ENCODE measurements around the gene TRPM4.

TRPM4 gene

DNA sequence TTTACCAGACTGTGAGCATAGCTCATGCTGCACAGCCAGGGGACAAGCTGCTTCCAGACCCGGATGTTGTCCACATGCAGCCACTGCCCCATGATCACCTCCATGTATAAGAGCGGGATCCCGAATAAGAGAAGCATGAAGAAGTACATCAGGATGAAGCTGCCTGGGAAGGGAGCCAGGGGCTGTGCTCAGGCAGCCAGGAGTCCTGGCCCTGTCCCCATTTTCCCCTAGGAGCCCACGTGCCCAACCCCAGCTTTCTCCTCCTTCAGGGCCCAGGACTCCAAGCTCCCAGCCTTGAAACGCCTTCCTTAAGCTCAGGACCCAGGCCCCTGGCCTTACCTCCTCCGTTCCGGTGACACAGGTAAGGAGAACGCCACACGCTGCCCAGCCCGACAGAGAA is 98.1 kb downstream of the TRPM4 start:
- Histone ChIP-seq H3K27me3 (ENCODE audit: insufficient read depth, low read length) (no peaks in the 10 kb centered on the region), H3K36me3 (ENCODE audit: insufficient read depth, low read depth, low read length) (no peaks in the 10 kb centered on the region), H3K27ac (ENCODE audit: low read length) (no peak overlapping the region), H3K9me3 (ENCODE audit: insufficient read depth, low read depth, low read length) (peaks cover 7% of the 10 kb centered on the region; the same call in 1 of the 2 replicates), H3K4me3 (ENCODE audit: low read length) (no peak overlapping the region), H3K4me1 (ENCODE audit: insufficient read depth, low read length) (no peaks in the 10 kb centered on the region), H3K9ac (ENCODE audit: low read depth, low read length) (no peak overlapping the region)

DNA sequence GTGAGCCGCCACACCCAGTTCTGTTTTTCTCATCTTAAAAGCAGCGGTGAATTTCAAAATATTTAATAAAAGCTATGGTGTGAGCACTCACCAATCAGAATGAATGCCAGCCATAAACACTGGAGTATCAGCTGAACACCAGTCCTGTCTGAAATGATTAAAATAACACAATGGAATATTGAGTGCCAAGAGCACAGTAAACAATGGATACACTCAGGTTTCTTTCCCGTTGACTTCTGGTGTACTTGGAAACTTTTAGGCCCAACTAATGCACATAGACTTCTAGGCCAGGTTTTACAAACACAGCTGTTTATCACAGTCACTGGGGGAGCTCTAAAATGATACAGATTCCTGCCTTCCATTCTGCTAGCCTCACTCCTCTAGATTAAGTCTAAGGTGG is 99.1 kb downstream of the TRPM4 start:
- Histone ChIP-seq H3K9ac (ENCODE audit: low read depth, low read length) (no peak overlapping the region), H3K27ac (ENCODE audit: low read length) (no peak overlapping the region), H3K4me3 (ENCODE audit: low read length) (no peak overlapping the region), H3K9me3 (ENCODE audit: insufficient read depth, low read depth, low read length) (peaks cover 7% of the 10 kb centered on the region; the same call in 1 of the 2 replicates), H3K36me3 (ENCODE audit: insufficient read depth, low read depth, low read length) (no peaks in the 10 kb centered on the region), H3K27me3 (ENCODE audit: insufficient read depth, low read length) (no peaks in the 10 kb centered on the region), H3K4me1 (ENCODE audit: insufficient read depth, low read length) (no peaks in the 10 kb centered on the region)

Measured in iPS-20b (cell line).